ENCODE results near the gene ZNF831.

The ZNF831 gene

GRCh38 chr20:59157961-59158541, 5.6 kb upstream of the ZNF831 start:
- DNase-seq (ENCODE audit: low spot score) = no peak

GRCh38 chr20:59158673-59159072, 4.9 kb upstream of the ZNF831 start:
- no peak for DNase-seq (ENCODE audit: low spot score)

- DNase-seq (ENCODE audit: low spot score) = no peak
These were observed 4.5 kb upstream of the ZNF831 start for GRCh38 chr20:59159091-59159490.

- DNase-seq (ENCODE audit: low spot score) = no peak
These were observed 3.9 kb upstream of the ZNF831 start for GRCh38 chr20:59159493-59160376.

GRCh38 chr20:59160389-59161115, 3.1 kb upstream of the ZNF831 start:
- DNase-seq (ENCODE audit: low spot score) = no peak

- no peak for DNase-seq (ENCODE audit: low spot score)
These were observed 1.9 kb upstream of the ZNF831 start for GRCh38 chr20:59161721-59162120.

GRCh38 chr20:59164686-59165391, 1.2 kb downstream of the ZNF831 start:
- DNase-seq (ENCODE audit: low spot score) = no peak

GRCh38 chr20:59165396-59165795, 1.8 kb downstream of the ZNF831 start:
- peak; percentile 12 for DNase-seq (ENCODE audit: low spot score)

GRCh38 chr20:59165891-59166709, 2.5 kb downstream of the ZNF831 start:
- DNase-seq (ENCODE audit: low spot score) = no peak

GRCh38 chr20:59170406-59171349, 7.1 kb downstream of the ZNF831 start:
- peak; percentile 21 for DNase-seq (ENCODE audit: low spot score)

- DNase-seq (ENCODE audit: low spot score) = peak; percentile 16
These were observed 8.4 kb downstream of the ZNF831 start for GRCh38 chr20:59171986-59172385.

GRCh38 chr20:59173938-59174491, 10.4 kb downstream of the ZNF831 start:
- peak; percentile 38 for DNase-seq (ENCODE audit: low spot score)

- DNase-seq (ENCODE audit: low spot score) = no peak
These were observed 11.4 kb downstream of the ZNF831 start for GRCh38 chr20:59175002-59175401.

- no peak for DNase-seq (ENCODE audit: low spot score)
These were observed 12.2 kb downstream of the ZNF831 start for GRCh38 chr20:59175861-59176260.

- no peak for DNase-seq (ENCODE audit: low spot score)
These were observed 13.2 kb downstream of the ZNF831 start for GRCh38 chr20:59176812-59177211.

- no peak for DNase-seq (ENCODE audit: low spot score)
These were observed 13.9 kb downstream of the ZNF831 start for GRCh38 chr20:59177266-59178250.

- no peak for DNase-seq (ENCODE audit: low spot score)
These were observed 15.5 kb downstream of the ZNF831 start for GRCh38 chr20:59178983-59179595.

- no peak for DNase-seq (ENCODE audit: low spot score)
These were observed 16.4 kb downstream of the ZNF831 start for GRCh38 chr20:59179988-59180387.

Data from ecto neural progenitor cell (in vitro differentiated cells).